SK-N-SH treated with all-trans-retinoic acid at 6 μM for 48 hours (cell line): ENCODE data around the gene CHEK1.

Experiments used
- ARNTL ChIP-seq: fragments of 450-650 bp; formaldehyde crosslinking; IDR thresholded peaks from 2 replicates; pipeline ENCODE4 v1.5.0; 2020; ENCODE audit warnings: low read depth, mild to moderate bottlenecking, moderate library complexity, borderline replicate concordance
- CSDC2 ChIP-seq: fragments of 250-450 bp; sonication (Bioruptor Pico); IDR thresholded peaks from 2 replicates; pipeline ENCODE4 v1.5.0; 2020; ENCODE audit warnings: mild to moderate bottlenecking, moderate library complexity
- ESRRG ChIP-seq: fragments of 250-450 bp; sonication (Bioruptor Pico); IDR thresholded peaks from 2 replicates; pipeline ENCODE4 v1.6.1; 2021; ENCODE audit warnings: mild to moderate bottlenecking
- SNAI2 ChIP-seq: fragments of 250-450 bp; sonication (Bioruptor Pico); IDR thresholded peaks from 2 replicates; pipeline ENCODE4 v1.5.0; 2020; ENCODE audit warnings: mild to moderate bottlenecking, moderate library complexity
- TOX ChIP-seq: fragments of 250-450 bp; sonication (Bioruptor Pico); IDR thresholded peaks from 2 replicates; pipeline ENCODE4 v1.8.0; 2021; ENCODE audit warnings: mild to moderate bottlenecking, moderate library complexity, borderline replicate concordance
- ZC3H10 ChIP-seq: fragments of 250-450 bp; sonication (Bioruptor Pico); IDR thresholded peaks from 2 replicates; pipeline ENCODE4 v1.5.1; 2021; ENCODE audit warnings: mild to moderate bottlenecking, moderate library complexity
- ZFP30 ChIP-seq: fragments of 450-650 bp; formaldehyde crosslinking; IDR thresholded peaks from 2 replicates; pipeline ENCODE4 v1.5.0; 2022; ENCODE audit warnings: mild to moderate bottlenecking, moderate library complexity

DNA sequence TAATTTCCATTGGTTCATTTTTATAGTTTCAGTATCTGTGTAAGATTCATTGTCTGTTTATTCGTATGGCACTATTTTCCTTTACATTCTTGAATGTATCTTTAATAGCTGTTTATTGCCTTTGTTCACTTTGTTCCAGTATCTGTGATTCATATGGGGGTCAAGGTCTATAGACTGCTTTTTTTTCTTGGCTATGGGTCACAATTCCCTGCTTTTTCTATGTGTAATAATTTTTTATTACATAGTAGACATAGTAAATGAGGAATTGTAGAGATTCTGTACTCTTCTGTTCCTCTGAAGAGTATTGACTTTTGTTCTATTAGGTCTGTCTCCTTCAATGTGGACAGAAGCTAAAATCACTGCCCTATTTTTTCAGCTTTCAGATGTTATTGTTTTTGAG is 45.2 kb downstream of the CHEK1 start:
- no peak for TF ChIP-seq TOX (CRISPR knock-in tag)
- TF ChIP-seq CSDC2 (CRISPR knock-in tag): no peak
- TF ChIP-seq ARNTL (CRISPR knock-in tag): no peak
- TF ChIP-seq ZC3H10 (CRISPR knock-in tag): no peak
- TF ChIP-seq SNAI2 (CRISPR knock-in tag): no peak
- no peak for TF ChIP-seq ZFP30 (CRISPR knock-in tag)
- TF ChIP-seq ESRRG: no peak
